Uterus (tissue), 2 donors: Measurements from ENCODE around the gene GSTA5.

Experiments
- POLR2A ChIP-seq, 2 donors: fragments of 450-650 bp; IDR thresholded peaks; one replicate each; pipeline ENCODE4 v1.6.1; 2016; ENCODE audit warnings: antibody characterized with exemption in 2 of 2, mild to moderate bottlenecking in 1 of 2, moderate library complexity in 1 of 2
- TF ChIP-seq, protein P1 (sequence below), 4 experiments: fragments of 200-600 bp in 2 of 4; fragments of 450-650 bp in 2 of 4; sonication (generic) in 2 of 4; IDR thresholded peaks; one replicate each; pipeline ENCODE4 v1.5.1; 2016 to 2019; ENCODE audit warnings: antibody characterized with exemption in 4 of 4, mild to moderate bottlenecking in 2 of 4, moderate library complexity in 1 of 4

DNA sequence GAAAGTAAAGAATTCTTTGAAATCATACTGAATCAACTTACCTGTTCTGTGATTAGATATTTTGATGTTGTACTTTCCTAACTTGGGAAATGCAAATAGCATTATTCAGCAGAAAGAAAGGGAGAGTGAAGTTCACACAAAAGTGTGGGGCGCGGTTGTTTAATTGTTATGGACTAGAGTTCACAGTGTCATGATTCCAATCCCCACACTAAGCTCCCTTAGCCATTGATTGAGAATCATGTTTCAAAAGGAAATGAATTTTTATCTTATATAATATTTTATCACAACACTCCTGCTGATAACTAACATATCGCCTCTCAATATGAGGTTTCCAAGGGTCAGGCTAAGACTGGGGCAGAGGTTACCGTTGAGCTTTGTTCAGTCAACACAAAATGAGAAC is 3.0 kb upstream of the GSTA5 start:
- TF ChIP-seq, protein P1, sequence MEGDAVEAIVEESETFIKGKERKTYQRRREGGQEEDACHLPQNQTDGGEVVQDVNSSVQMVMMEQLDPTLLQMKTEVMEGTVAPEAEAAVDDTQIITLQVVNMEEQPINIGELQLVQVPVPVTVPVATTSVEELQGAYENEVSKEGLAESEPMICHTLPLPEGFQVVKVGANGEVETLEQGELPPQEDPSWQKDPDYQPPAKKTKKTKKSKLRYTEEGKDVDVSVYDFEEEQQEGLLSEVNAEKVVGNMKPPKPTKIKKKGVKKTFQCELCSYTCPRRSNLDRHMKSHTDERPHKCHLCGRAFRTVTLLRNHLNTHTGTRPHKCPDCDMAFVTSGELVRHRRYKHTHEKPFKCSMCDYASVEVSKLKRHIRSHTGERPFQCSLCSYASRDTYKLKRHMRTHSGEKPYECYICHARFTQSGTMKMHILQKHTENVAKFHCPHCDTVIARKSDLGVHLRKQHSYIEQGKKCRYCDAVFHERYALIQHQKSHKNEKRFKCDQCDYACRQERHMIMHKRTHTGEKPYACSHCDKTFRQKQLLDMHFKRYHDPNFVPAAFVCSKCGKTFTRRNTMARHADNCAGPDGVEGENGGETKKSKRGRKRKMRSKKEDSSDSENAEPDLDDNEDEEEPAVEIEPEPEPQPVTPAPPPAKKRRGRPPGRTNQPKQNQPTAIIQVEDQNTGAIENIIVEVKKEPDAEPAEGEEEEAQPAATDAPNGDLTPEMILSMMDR (IDR thresholded peaks at IDR 0.05): no peak
- no peak for TF ChIP-seq POLR2A (IDR thresholded peaks at IDR 0.05)
